ENCODE data around the gene LRRC66. TPM values are rescaled to one million over a fixed set of nuclear protein-coding genes. Genes with fewer than 3 reads are reported as not detected.

Gene LRRC66
- total RNA-seq, 2 donors from 2014 or later: 0.07 to 0.19 TPM

GRCh38 chr4:51963841-51964517 lies 56.2 kb downstream of the LRRC66 start:
- Mint-ChIP-seq H3K9me3 (peaks cover 0 to 5% of the 10 kb centered on the region in 2 donors), H3K27ac (no peak overlapping the region), H3K36me3 (no peaks in the 10 kb centered on the region)
- ATAC-seq: no peak
- DNase-seq (ENCODE audit: low spot score in 2 of 2): no peak

DNA sequence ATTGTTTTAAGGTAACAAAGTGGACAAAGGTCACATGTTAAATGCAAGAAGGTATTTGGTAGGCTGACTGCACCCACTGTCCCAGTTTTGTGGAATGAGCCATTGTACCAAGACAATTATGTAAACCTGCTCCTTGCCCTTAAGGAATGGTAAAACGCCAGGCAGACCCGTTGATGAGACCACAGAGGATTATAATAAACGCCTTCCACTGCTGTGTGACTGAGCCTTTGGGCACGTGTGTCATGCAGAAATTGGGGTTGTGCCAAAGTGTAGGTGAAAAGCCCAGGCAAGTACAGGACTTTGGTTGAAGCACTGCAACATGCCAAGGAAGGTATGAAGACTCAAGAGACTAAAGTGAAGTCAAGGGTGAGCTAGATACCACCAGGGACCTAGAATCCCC lies 59.7 kb downstream of the LRRC66 start:
- DNase-seq (ENCODE audit: low spot score in 2 of 2): no peak

GRCh38 chr4:51958199-51958968 lies 61.8 kb downstream of the LRRC66 start:
- no peak for DNase-seq (ENCODE audit: low spot score in 2 of 2)
- peaks cover 0 to 12% of the 10 kb centered on the region in 2 donors for H3K9me3 Mint-ChIP-seq
- H3K36me3 Mint-ChIP-seq: no peaks in the 10 kb centered on the region
- ATAC-seq: no peak
- H3K27ac Mint-ChIP-seq: no peak overlapping the region

More for the DNA sequence above, 59.7 kb downstream of the LRRC66 start:
- no peak for ATAC-seq
- Mint-ChIP-seq H3K36me3 (no peaks in the 10 kb centered on the region), H3K9me3 (peaks cover 0 to 6% of the 10 kb centered on the region in 2 donors), H3K27ac (no peak overlapping the region)

Other genes starting within 250 kb of the LRRC66 start
- 10 to 100 TPM; 46.9 to 48.7 TPM for gene DCUN1D4, start 177.2 kb downstream of the LRRC66 start, total RNA-seq
- gene SGCB, start 17.9 kb upstream of the LRRC66 start, total RNA-seq: 10 to 100 TPM; 10.5 to 12.1 TPM
- under 1 TPM; 0.21 to 0.30 TPM for gene SPATA18, start 30.9 kb upstream of the LRRC66 start, total RNA-seq

All from activated naive CD4-positive, alpha-beta T cell treated with anti-CD3 and anti-CD28 coated beads, Interleukin-2, amount 50 U/mL, for 72 hours (primary cell).